Liver (tissue), 3 donors: Measurements from ENCODE around the gene TLCD5.

ENCODE experiments used
- CTCF ChIP-seq: fragments of 150-350 bp; IDR thresholded peaks from 2 replicates; pipeline ENCODE4 v1.5.1; 2017; ENCODE audit warnings: improper control_type of control experiment, low read depth, low read length; ENCODE audit not compliant: missing input control
- JUND ChIP-seq, 2 donors: IDR thresholded peaks; 2 replicates each; pipeline ENCODE4 v1.6.1; 2016; ENCODE audit warnings: antibody characterized with exemption in 2 of 2
- TAF1 ChIP-seq: conservative IDR thresholded peaks from 2 replicates; pipeline ENCODE4 v1.6.1; 2016; ENCODE audit warnings: antibody characterized with exemption, mild to moderate bottlenecking
- donor health status: healthy.
- donor health status: healthy.

GRCh38 chr11:120332822-120333716 is 8.0 kb downstream of the TLCD5 start:
- no peak for TF ChIP-seq CTCF
- TF ChIP-seq TAF1: no peak
- TF ChIP-seq JUND (IDR thresholded peaks at IDR 0.05): no peak
